Measurements from ENCODE around the gene MMP15. TPM values are rescaled to one million over a fixed set of nuclear protein-coding genes. Genes with fewer than 3 reads are reported as not detected.
A peak's percentile ranks its signal among the peaks of the same experiment; 100 is the strongest.

The MMP15 gene
- total and polyA plus RNA-seq, 2 of the 4 experiments (the other 2 are of a cell fraction): 0.18 to 0.56 TPM

- Histone ChIP-seq H2BK120ac (ENCODE audit: low read depth, low read length) (no peak overlapping the region), H3K9ac (ENCODE audit: low read depth, low read length) (no peak overlapping the region), H3K23ac (ENCODE audit: low read depth, low read length) (no peak overlapping the region), H3K56ac (ENCODE audit: extremely low read depth, insufficient read depth, low read length) (no peak overlapping the region), H4K91ac (ENCODE audit: insufficient read depth, low read depth, low read length) (no peak overlapping the region), H3K4me1 (ENCODE audit: control insufficient read depth, insufficient read depth, low read length) (no peaks in the 10 kb centered on the region), H3K4ac (ENCODE audit: low read depth, low read length) (no peak overlapping the region), H4K8ac (ENCODE audit: low read depth in 2 of 2, low read length in 2 of 2) (no peak overlapping the region), H2BK5ac (ENCODE audit: low read depth, low read length, poor library complexity, severe bottlenecking) (no peak overlapping the region), H2AFZ (replicated peaks; ENCODE audit: low read length, poor library complexity) (no peak overlapping the region), H4K5ac (ENCODE audit: low read depth, low read length) (no peak overlapping the region), H3K4me3 (ENCODE audit: insufficient read depth, low read depth, low read length) (no peak overlapping the region), H3K9me1 (ENCODE audit: insufficient read depth, low read length) (no peaks in the 10 kb centered on the region), H3K9me3 (ENCODE audit: control insufficient read depth, insufficient read depth, low read length) (no peaks in the 10 kb centered on the region), H3K27me3 (ENCODE audit: control insufficient read depth, insufficient read depth, low read length) (peaks cover 40% of the 10 kb centered on the region), H2AK5ac (ENCODE audit: low read depth, low read length) (no peak overlapping the region), H2AK9ac (replicated peaks; ENCODE audit: low read depth, low read length, poor library complexity) (peak overlapping the region; percentile 23), H3K36me3 (ENCODE audit: control insufficient read depth, insufficient read depth, low read length) (no peaks in the 10 kb centered on the region), H2BK15ac (ENCODE audit: low read depth, low read length) (no peak overlapping the region), H2BK20ac (ENCODE audit: low read depth, low read length) (no peak overlapping the region), H3K14ac (replicated peaks; ENCODE audit: low read depth, low read length) (no peak overlapping the region), H4K20me1 (ENCODE audit: insufficient read depth, low read length) (no peaks in the 10 kb centered on the region), H3K18ac (ENCODE audit: low read depth, low read length) (no peak overlapping the region), H3K79me1 (ENCODE audit: low read depth in 1 of 2, low read length in 2 of 2) (no peaks in the 10 kb centered on the region), H3K4me2 (ENCODE audit: low read depth, low read length) (no peak overlapping the region), H3K27ac (ENCODE audit: insufficient read depth, low read length) (no peak overlapping the region)
- ChIA-PET CTCF (no interaction called here), POLR2A (ENCODE audit: unreplicated experiment) (no interaction called here)
- dilution Hi-C loops (cut with HindIII; ENCODE audit: low sequenced_read_pairs, unreplicated experiment): no loop called here
- intact Hi-C loops (cut with micrococcal nuclease): no loop called here
- WGBS, 2 experiments (ENCODE audit: extremely low coverage in 2 of 2, insufficient read length in 1 of 2): 0% methylated on average over 1 of the region's 12 CpGs; no CpG with 5 or more reads in 1 of the 2 experiments
- ATAC-seq (ENCODE audit: low read depth) (no peak), DNase-seq (no peak)
- TF ChIP-seq USF2 (IDR thresholded peaks at IDR 0.05; ENCODE audit: low read depth, low read length) (no peak), RCOR1 (IDR thresholded peaks at IDR 0.05; ENCODE audit: insufficient replicate concordance, low read length) (no peak), MXI1 (IDR thresholded peaks at IDR 0.05; ENCODE audit: borderline replicate concordance, low read depth, low read length) (no peak), CHD1 (IDR thresholded peaks at IDR 0.05; ENCODE audit: low read depth, low read length) (no peak), POLR2A (IDR thresholded peaks at IDR 0.05; ENCODE audit: low read depth, low read length) (no peak), RAD21 (IDR thresholded peaks at IDR 0.05; ENCODE audit: low read length) (no peak), RFX5 (IDR thresholded peaks at IDR 0.05; ENCODE audit: low read depth, low read length) (no peak)
- TF ChIP-seq, protein P1, sequence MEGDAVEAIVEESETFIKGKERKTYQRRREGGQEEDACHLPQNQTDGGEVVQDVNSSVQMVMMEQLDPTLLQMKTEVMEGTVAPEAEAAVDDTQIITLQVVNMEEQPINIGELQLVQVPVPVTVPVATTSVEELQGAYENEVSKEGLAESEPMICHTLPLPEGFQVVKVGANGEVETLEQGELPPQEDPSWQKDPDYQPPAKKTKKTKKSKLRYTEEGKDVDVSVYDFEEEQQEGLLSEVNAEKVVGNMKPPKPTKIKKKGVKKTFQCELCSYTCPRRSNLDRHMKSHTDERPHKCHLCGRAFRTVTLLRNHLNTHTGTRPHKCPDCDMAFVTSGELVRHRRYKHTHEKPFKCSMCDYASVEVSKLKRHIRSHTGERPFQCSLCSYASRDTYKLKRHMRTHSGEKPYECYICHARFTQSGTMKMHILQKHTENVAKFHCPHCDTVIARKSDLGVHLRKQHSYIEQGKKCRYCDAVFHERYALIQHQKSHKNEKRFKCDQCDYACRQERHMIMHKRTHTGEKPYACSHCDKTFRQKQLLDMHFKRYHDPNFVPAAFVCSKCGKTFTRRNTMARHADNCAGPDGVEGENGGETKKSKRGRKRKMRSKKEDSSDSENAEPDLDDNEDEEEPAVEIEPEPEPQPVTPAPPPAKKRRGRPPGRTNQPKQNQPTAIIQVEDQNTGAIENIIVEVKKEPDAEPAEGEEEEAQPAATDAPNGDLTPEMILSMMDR (conservative IDR thresholded peaks at IDR 0.05; ENCODE audit: low read depth, low read length): no peak
- in situ Hi-C loops (cut with MboI; ENCODE audit: low sequenced_read_pairs): no loop called here
- BruUV-seq (replicated peaks): no TSS peak
These were observed 48.0 kb upstream of the MMP15 start for GRCh38 chr16:57977418-57978069.

All from IMR-90 (cell line).